ENCODE results near the gene PPARGC1A. TPM values are rescaled to one million over a fixed set of nuclear protein-coding genes. Genes with fewer than 3 reads are reported as not detected.

PPARGC1A gene
- total RNA-seq, 2 donors from 2014 or later: 8.9 to 10.2 TPM

- no peak for TF ChIP-seq CTCF (conservative IDR thresholded peaks at IDR 0.05)
- Histone ChIP-seq H3K4me1 (ENCODE audit: control insufficient read depth, insufficient read depth, low read length) (peaks cover 7% of the 10 kb centered on the region), H3K9me3 (ENCODE audit: control insufficient read depth, low read length) (no peaks in the 10 kb centered on the region), H3K4me3 (ENCODE audit: low read length) (no peak overlapping the region), H3K27me3 (ENCODE audit: control insufficient read depth, insufficient read depth, low read length, poor library complexity, severe bottlenecking) (no peaks in the 10 kb centered on the region), H3K27ac (ENCODE audit: low read depth, low read length) (no peak overlapping the region), H3K36me3 (ENCODE audit: control insufficient read depth, insufficient read depth, low read length) (no peaks in the 10 kb centered on the region), H3K9ac (ENCODE audit: extremely low read depth, low read length, poor library complexity, severe bottlenecking) (no peak overlapping the region)
- no peaks in the 10 kb centered on the region for H3K9me3 Mint-ChIP-seq
- H3K4me1 Mint-ChIP-seq: peaks cover 31% of the 10 kb centered on the region
- DNase-seq: no peak
- WGBS, 2 experiments (ENCODE audit: insufficient coverage in 1 of 2, insufficient read length in 1 of 2): 67 to 90% methylated on average over 1 to 5 of the region's 5 CpGs
- no peak overlapping the region for H3K4me3 Mint-ChIP-seq
- H3K27me3 Mint-ChIP-seq (ENCODE audit: insufficient read depth): peaks cover under 1% of the 10 kb centered on the region
- no peaks in the 10 kb centered on the region for H3K36me3 Mint-ChIP-seq (ENCODE audit: low read depth)
- peak overlapping the region; percentile 71 for H3K27ac Mint-ChIP-seq
These were observed 6.8 kb downstream of the PPARGC1A start for GRCh38 chr4:23882976-23883531.

GRCh38 chr4:23881674-23882337 lies 8.0 kb downstream of the PPARGC1A start:
- H3K4me1 ChIP-seq (ENCODE audit: control insufficient read depth, insufficient read depth, low read length): peaks cover 7% of the 10 kb centered on the region
- H3K36me3 Mint-ChIP-seq (ENCODE audit: low read depth): no peaks in the 10 kb centered on the region
- H3K27me3 Mint-ChIP-seq (ENCODE audit: insufficient read depth): no peaks in the 10 kb centered on the region
- H3K9ac ChIP-seq (ENCODE audit: extremely low read depth, low read length, poor library complexity, severe bottlenecking): no peak overlapping the region
- H3K4me3 Mint-ChIP-seq: no peak overlapping the region
- 93 to 94% methylated on average over 2 to 8 of the region's 8 CpGs for WGBS, 2 experiments (ENCODE audit: insufficient coverage in 1 of 2, insufficient read length in 1 of 2)
- H3K4me1 Mint-ChIP-seq: peaks cover 40% of the 10 kb centered on the region
- no peaks in the 10 kb centered on the region for H3K9me3 ChIP-seq (ENCODE audit: control insufficient read depth, low read length)
- TF ChIP-seq CTCF (conservative IDR thresholded peaks at IDR 0.05): peak; percentile 71
- H3K27me3 ChIP-seq (ENCODE audit: control insufficient read depth, insufficient read depth, low read length, poor library complexity, severe bottlenecking): no peaks in the 10 kb centered on the region
- no peak for DNase-seq
- H3K36me3 ChIP-seq (ENCODE audit: control insufficient read depth, insufficient read depth, low read length): no peaks in the 10 kb centered on the region
- H3K27ac Mint-ChIP-seq: no peak overlapping the region
- H3K4me3 ChIP-seq (ENCODE audit: low read length): no peak overlapping the region
- H3K27ac ChIP-seq (ENCODE audit: low read depth, low read length): no peak overlapping the region
- H3K9me3 Mint-ChIP-seq: no peaks in the 10 kb centered on the region

DNA sequence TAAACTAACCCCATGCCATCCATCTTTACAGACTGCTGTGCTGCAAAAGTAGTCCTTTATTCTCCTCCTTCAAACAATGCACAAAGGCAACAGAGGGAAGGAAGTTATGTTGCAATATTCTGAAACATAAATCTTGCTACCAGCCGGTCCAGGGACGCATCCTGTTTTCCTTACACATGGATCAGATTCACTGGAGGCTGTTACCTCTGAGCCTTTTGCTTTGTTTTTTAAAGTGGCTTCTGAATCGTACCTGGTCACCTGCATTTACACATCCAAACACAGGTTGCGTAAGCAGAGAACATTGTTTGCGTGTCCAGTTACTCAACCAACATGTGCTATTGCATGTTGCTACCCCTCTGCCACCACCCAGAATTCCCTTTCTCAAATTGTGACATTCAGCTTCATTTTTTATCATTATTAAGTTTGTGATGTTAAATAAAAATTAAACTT lies 8.8 kb downstream of the PPARGC1A start:
- H3K9me3 Mint-ChIP-seq: no peaks in the 10 kb centered on the region
- Histone ChIP-seq H3K27ac (ENCODE audit: low read depth, low read length) (no peak overlapping the region), H3K27me3 (ENCODE audit: control insufficient read depth, insufficient read depth, low read length, poor library complexity, severe bottlenecking) (no peaks in the 10 kb centered on the region), H3K4me3 (ENCODE audit: low read length) (no peak overlapping the region), H3K9me3 (ENCODE audit: control insufficient read depth, low read length) (no peaks in the 10 kb centered on the region), H3K9ac (ENCODE audit: extremely low read depth, low read length, poor library complexity, severe bottlenecking) (no peak overlapping the region), H3K36me3 (ENCODE audit: control insufficient read depth, insufficient read depth, low read length) (no peaks in the 10 kb centered on the region), H3K4me1 (ENCODE audit: control insufficient read depth, insufficient read depth, low read length) (peaks cover 7% of the 10 kb centered on the region)
- no peak overlapping the region for H3K27ac Mint-ChIP-seq
- peaks cover 48% of the 10 kb centered on the region for H3K4me1 Mint-ChIP-seq
- H3K4me3 Mint-ChIP-seq: no peak overlapping the region
- WGBS, 2 experiments (ENCODE audit: insufficient coverage in 1 of 2, insufficient read length in 1 of 2): 91 to 92% methylated on average over 4 to 5 of the region's 5 CpGs
- H3K27me3 Mint-ChIP-seq (ENCODE audit: insufficient read depth): no peaks in the 10 kb centered on the region
- no peak for TF ChIP-seq CTCF (conservative IDR thresholded peaks at IDR 0.05)
- no peaks in the 10 kb centered on the region for H3K36me3 Mint-ChIP-seq (ENCODE audit: low read depth)
- DNase-seq: no peak

Measured in endodermal cell (in vitro differentiated cells).